Mucosa of descending colon (tissue), 3 donors: ENCODE measurements around the gene GPR160. TPM values are rescaled to one million over a fixed set of nuclear protein-coding genes. Genes with fewer than 3 reads are reported as not detected.

Experiments
- ATAC-seq: fragments of 200-7000 bp; cut with Tn5 transposase; one replicate; pipeline ENCODE4 v1.9.1; 2020; ENCODE audit warnings: mild to moderate bottlenecking, moderate library complexity
- DNase-seq, 3 donors: peaks; one replicate each; pipeline ENCODE4 v3.0.0-alpha.2; 2020
- H3K36me3 ChIP-seq: fragments of 200-600 bp; one replicate; pipeline ENCODE4 v1.8.0; 2021; ENCODE audit warnings: low read depth, mild to moderate bottlenecking
- H3K4me1 ChIP-seq: fragments of 200-600 bp; one replicate; pipeline ENCODE4 v1.8.0; 2021; ENCODE audit warnings: low read depth, mild to moderate bottlenecking
- H3K4me3 ChIP-seq: fragments of 200-600 bp; one replicate; pipeline ENCODE4 v1.8.0; 2021; ENCODE audit warnings: mild to moderate bottlenecking
- H3K9me3 ChIP-seq: fragments of 200-600 bp; one replicate; pipeline ENCODE4 v1.8.0; 2021; ENCODE audit warnings: mild to moderate bottlenecking
- intact Hi-C, 2 donors: fragments of 100-400 bp; cut with DNase I in 1 of 2; cut with micrococcal nuclease in 1 of 2; formaldehyde crosslinking; loops; one replicate each; pipeline versions ENCODE4 v1.11.0 to v1.11.1; 2022; cut with DNase I, micrococcal nuclease
- total RNA-seq, 3 donors: library from RNA; stranded (reverse); fragmentation: NEBNext Ultra II Directional in 2 of 3; extraction: Animal tissue kit (Norgen Biotek cat#: 25700) in 2 of 3; gene quantifications; one replicate each; pipeline versions ENCODE4 v1.2.1 to v1.2.4, GENCODE V29; 2021 to 2023
- TF ChIP-seq, protein P1 (sequence below): fragments of 200-600 bp; IDR thresholded peaks from one replicate; pipeline ENCODE4 v1.8.0; 2022; ENCODE audit warnings: antibody characterized with exemption, mild to moderate bottlenecking
- donor health status: DM: no; HTN: no; CAD: no; lungs with moderate emphysema.
- donor health status: DM: no; HTN: no; CAD: no.
- donor health status: DM: no; HTN: yes; CAD: no.

GPR160 gene
- total RNA-seq, 3 donors from 2014 or later = 30.0 to 96.5 (median 67.6) TPM

GRCh38 chr3:170033489-170033888 lies 4.3 kb upstream of the GPR160 start:
- Histone ChIP-seq H3K9me3 (no peaks in the 10 kb centered on the region), H3K36me3 (no peaks in the 10 kb centered on the region), H3K4me3 (no peak overlapping the region), H3K4me1 (peaks cover 17% of the 10 kb centered on the region)
- intact Hi-C loops = no loop called here
- DNase-seq = peak; percentile 57 to 69 (median 58)
- peak; percentile 54 for ATAC-seq
- TF ChIP-seq, protein P1, sequence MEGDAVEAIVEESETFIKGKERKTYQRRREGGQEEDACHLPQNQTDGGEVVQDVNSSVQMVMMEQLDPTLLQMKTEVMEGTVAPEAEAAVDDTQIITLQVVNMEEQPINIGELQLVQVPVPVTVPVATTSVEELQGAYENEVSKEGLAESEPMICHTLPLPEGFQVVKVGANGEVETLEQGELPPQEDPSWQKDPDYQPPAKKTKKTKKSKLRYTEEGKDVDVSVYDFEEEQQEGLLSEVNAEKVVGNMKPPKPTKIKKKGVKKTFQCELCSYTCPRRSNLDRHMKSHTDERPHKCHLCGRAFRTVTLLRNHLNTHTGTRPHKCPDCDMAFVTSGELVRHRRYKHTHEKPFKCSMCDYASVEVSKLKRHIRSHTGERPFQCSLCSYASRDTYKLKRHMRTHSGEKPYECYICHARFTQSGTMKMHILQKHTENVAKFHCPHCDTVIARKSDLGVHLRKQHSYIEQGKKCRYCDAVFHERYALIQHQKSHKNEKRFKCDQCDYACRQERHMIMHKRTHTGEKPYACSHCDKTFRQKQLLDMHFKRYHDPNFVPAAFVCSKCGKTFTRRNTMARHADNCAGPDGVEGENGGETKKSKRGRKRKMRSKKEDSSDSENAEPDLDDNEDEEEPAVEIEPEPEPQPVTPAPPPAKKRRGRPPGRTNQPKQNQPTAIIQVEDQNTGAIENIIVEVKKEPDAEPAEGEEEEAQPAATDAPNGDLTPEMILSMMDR = no peak

- DNase-seq (peak; percentile 63 to 77 (median 77)), ATAC-seq (peak; percentile 46)
- intact Hi-C loops = no loop called here
- Histone ChIP-seq H3K4me1 (peaks cover 17% of the 10 kb centered on the region), H3K4me3 (peak overlapping the region; percentile 50), H3K36me3 (no peaks in the 10 kb centered on the region), H3K9me3 (no peaks in the 10 kb centered on the region)
- TF ChIP-seq, protein P1 = no peak
Measured at GRCh38 chr3:170038434-170039110, 777 bp downstream of the GPR160 start.

GRCh38 chr3:170040418-170040817 lies 2.6 kb downstream of the GPR160 start:
- H3K4me3 ChIP-seq = no peak overlapping the region
- TF ChIP-seq, protein P1 = no peak
- intact Hi-C loops = no loop called here
- H3K9me3 ChIP-seq = no peaks in the 10 kb centered on the region
- peaks cover 26% of the 10 kb centered on the region for H3K4me1 ChIP-seq
- DNase-seq = no peak
- H3K36me3 ChIP-seq = peaks cover 3% of the 10 kb centered on the region
- no peak for ATAC-seq

GRCh38 chr3:170043506-170043905 lies 5.7 kb downstream of the GPR160 start:
- Histone ChIP-seq H3K4me1 (peaks cover 43% of the 10 kb centered on the region), H3K36me3 (peaks cover 3% of the 10 kb centered on the region), H3K4me3 (no peak overlapping the region), H3K9me3 (no peaks in the 10 kb centered on the region)
- DNase-seq (no peak), ATAC-seq (no peak)
- TF ChIP-seq, protein P1 = no peak
- intact Hi-C loops = no loop called here

DNA sequence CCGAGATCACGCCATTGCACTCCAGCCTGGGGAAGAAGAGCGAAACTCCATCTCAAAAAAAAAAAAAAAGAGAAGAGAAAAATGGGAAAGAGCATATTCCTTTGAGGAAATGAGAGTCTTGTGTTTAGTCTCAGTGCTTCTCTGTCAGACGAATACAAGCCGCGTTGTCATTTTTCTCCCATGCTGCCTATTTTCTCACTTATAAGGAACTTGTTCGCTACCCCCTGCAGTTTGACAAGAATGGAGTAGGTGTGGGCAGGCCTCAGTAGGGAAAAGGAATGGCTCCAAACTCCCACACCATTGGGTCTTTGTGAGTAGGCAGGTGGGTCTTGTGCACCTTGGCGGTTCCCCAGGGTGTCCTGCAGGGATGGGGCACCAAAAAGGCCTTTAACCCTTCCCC lies 6.5 kb downstream of the GPR160 start:
- peaks cover 49% of the 10 kb centered on the region for H3K4me1 ChIP-seq
- ATAC-seq (no peak), DNase-seq (no peak)
- intact Hi-C loops = no loop called here
- no peaks in the 10 kb centered on the region for H3K9me3 ChIP-seq
- no peak overlapping the region for H3K4me3 ChIP-seq
- peaks cover 3% of the 10 kb centered on the region for H3K36me3 ChIP-seq
- TF ChIP-seq, protein P1 = no peak
